ENCODE results near the gene DMGDH.

Gene DMGDH

DNA sequence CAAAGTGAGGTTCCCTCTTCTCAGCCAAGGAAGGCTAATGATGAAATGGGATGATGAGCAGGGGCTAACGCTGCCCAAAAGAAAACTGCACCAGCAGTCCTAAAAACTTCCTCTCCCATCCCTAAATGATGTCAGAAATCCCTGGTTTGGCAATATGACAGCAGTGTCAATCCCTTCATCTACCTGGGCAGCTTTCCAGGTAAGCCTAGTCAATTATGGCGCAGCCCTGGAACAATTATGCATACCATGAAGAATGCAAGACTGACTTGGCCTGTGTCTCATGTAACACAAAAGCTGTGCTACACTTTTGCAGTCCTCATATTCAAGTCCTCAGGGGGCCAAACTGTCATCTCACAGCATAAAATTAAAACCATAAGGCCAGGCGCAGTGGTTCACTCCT is 7.0 kb downstream of the DMGDH start:
- no peak for DNase-seq

DNA sequence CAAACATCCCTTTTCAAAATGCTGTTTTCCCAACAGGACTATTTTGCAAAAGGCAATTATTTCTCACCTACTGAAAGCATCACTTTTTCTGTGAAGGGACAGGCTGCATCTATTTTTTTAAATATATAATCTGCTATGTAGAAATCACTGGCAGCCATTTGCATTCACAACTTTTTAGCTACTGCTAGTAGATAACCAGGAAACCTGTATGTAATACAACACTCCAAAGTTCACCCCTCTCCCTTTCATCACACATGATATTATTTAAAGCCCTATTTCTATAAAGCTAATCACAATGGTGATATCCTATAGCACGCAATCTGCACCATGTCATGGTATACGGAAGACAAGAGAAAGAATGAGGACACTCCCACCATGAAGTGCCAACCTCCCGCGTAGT is 9.8 kb downstream of the DMGDH start:
- no peak for DNase-seq

DNA sequence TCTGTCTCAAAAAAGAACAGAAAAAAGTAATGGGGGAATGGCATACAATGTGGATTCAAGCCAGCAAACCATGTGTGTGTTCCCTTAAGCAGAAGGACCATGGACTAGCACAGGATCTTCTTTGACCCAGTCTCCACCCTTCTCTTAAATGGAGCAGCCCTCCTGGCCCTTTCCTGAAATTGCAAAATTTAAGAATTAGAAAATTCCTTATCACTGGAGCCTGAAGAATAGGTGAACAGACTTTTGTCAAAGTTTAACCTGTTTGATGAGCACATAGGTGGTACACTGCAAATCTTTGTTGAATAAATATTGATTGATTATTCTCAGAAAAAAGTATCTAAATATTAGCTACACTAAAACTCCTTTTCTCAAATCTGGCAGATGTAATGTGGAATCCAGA is 12.6 kb downstream of the DMGDH start:
- DNase-seq, result no peak

DNA sequence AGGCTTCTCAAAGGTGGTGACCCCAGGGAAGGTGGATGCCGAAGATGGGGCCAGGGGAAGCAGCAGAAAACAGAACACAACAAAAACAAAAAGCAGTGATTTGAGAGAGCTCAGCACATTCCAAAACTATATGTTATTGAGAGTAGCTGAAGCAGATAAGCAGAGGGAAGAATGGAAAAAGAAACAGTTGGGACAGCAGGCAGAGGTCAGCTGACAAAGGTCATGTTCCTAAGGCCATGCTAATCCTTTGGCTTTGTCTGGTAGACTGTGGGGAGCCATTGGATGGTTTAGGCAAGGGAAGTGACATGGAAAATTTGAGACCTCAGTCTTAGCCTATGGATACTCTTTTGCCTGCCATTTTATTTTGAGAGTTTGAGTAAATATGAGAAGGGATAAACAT is 14.5 kb downstream of the DMGDH start:
- no peak for DNase-seq

DNA sequence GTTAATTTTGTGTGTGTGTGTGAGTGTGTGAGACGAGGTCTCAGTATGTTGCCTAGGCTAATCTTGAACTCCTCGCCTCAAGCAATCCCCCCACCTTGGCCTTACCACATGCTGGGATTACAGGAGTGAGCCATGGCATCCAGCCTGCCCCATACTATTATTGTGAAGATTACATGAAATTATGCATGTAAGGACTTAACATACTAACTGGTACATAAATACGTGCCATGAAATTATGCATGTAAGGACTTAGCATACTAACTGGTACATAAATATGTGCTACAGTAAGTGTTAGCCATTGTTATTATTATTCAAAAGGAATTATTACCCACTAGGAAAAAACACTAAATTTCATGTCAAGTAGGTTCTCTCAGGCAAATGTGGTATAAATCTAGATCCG is 16.2 kb downstream of the DMGDH start:
- DNase-seq, result no peak

DNA sequence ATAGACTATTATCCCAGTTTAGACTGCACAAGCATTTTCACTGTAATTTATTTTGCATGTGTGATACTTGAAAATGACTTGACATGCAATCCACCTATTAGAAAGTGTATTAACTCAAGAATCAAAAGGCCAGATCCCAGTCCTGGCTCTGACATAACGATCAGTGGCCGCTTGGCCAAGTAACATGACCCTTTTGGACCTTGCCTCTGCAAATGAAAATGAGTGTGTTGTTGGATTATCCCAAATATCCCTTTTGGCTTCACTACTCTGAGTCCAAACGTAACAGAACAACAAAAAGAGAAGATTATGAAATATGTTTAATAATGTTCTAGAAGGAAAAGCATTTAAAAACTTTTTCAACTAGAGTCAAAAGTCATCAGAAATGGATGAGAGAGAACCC is 19.0 kb downstream of the DMGDH start:
- no peak for DNase-seq

DNA sequence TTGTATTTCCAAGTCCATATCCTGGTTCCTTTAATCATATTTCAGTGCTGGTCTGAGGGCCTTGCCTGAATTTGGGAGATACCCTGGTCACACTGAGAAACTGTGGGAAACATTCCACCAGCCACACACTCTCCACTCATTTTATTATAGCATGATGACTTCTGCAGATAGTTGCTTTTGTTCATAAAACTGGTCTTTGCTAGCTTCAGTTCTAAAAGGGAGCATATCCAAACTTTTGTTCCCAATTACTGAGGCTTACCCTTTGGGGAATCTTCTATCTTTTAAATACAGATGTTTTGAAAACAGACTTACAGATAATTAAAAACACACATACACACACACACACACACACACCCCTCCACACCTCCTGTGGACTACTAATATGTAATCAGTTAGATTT is 21.0 kb downstream of the DMGDH start:
- DNase-seq, result no peak

DNA sequence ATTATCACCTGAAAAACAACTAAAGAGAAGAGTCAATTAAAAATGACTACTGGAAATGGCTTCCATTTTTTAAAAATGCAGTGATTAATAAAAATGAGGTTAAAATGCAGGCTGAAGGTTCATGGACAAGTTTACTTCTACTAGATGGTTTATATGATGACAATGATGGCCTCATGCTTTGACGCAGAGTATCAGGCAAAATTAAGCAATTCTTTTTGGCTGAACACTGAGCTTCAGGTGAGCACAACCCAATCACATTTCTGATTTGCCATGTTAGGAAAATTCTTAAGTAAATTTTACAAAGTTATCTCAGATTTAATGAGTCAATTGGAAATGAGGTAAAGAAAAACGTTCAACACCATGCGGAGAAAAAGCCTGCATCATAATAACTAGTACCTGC is 22.3 kb downstream of the DMGDH start:
- DNase-seq, result no peak

DNA sequence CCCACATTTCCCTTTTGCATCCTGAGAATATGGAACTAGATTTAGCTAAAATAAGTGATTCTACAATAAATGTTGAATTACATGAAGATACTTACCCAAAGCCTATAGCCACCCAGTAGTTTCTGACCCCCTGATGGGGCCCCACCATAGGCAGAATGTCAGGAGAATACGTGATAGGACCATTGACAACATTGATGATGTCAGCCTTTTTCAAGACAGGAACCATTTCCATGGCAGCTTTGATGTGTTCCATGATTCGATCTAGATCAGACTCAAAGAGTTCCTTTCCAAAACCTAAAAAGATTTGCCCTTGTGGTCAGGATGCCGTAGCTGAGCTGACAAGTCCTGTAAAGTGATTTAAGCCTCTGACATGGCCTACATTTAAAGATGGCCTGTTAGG is 27.3 kb downstream of the DMGDH start:
- DNase-seq, result no peak

DNA sequence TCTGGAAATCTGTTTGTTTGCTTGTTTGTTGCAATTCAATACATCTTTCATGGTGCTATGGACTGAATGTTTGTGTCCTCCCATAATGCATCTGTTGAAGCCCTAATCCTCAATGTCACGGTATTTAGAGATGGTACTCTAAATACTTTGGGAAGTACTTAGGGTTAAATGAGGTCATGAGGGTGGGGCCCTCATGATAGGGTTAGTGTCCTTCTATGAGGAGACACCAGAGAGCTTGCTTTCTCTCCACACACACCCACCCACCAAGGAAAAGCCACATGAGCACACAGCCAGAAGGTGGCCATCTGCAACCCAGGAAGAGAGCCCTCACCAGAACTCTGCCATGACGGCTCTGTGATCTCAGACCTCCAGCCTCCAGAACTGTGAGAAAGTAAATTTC is 32.7 kb downstream of the DMGDH start:
- DNase-seq, result no peak

DNA sequence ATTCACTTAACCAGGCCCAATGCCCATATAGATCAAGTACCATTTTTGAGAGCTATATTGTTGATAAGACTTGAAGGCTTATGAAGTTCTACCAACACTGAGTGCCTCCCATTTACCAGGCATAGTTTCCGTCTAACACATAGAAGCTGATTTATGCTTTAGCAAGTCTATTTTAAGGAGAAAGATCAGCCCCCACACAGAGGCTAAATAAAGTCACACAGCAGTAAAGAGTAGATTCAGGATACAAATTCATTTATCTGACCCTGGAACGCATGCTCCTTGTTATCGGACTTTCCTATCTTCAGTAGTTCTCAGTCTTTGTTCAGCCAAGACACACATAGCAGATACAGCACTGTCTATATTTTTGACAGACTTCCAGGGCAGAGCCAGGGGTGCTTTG is 34.2 kb downstream of the DMGDH start:
- DNase-seq, result no peak

DNA sequence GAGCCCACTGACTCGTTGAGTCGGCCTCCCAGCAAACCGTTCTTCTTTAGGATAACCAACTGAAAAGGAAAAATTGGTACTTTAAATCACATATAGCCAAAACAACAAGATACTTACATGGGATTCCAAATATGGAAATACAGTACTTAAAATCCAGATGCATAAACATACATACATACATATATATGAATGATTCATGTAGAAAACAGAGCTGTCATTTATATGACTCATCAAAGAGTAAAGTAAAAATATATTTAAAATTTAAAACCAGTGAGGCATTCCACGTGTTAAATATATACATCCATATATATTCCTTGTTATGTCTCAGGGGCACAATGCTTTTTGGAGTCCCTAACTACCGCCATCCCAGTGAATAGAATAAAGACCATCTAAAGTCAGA is 36.7 kb downstream of the DMGDH start:
- no peak for DNase-seq

DNA sequence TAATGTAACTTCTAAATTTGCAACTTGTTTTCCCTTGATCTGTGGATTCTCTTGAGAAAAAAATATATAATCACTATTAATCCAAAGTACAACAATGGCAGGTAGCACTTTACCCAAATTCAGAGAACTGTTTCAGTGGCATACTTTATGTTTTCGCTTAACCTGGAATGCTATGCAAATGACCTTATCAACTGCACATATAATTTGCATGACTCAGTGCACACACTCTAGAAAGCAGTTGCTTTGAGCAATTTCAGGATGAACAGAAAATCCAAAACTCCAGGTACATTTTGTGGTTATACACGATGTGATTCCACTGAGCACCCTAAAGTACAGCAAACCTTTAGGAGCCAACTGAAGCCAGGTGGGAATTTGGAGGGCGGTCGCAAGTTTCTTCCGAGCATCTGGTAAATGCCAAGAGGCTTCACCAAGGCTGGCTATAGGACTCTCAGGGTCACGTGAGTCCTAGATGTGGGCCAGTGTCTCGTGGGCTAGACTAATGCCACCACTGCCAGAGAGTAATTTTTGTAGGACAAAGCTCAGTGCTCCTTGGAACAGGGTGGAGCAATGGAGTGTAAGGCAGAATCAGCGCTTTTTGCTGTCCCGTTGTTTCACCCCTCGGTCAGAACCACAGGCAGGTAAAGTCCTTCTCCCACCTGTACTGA is 37.3 kb downstream of the DMGDH start:
- DNase-seq, result no peak

DNA sequence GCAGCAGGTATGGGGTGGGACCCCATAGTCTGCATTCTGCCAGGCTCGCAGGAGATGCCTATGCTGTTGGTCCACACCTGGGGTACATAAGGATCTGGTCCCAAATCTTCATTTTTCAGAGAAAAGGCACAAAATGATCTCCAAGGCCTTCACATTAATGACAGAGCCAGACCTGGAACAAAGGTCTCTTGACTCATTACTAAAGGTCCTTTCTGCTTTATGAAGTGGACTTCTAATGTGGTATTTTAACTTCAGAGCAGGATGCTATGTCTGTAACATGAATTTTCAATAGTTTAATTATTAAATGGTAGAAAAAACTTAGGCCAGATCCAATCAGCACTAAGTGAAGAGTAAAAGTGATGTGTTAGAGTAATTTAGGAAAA is 38.0 kb downstream of the DMGDH start:
- DNase-seq, result no peak

DNA sequence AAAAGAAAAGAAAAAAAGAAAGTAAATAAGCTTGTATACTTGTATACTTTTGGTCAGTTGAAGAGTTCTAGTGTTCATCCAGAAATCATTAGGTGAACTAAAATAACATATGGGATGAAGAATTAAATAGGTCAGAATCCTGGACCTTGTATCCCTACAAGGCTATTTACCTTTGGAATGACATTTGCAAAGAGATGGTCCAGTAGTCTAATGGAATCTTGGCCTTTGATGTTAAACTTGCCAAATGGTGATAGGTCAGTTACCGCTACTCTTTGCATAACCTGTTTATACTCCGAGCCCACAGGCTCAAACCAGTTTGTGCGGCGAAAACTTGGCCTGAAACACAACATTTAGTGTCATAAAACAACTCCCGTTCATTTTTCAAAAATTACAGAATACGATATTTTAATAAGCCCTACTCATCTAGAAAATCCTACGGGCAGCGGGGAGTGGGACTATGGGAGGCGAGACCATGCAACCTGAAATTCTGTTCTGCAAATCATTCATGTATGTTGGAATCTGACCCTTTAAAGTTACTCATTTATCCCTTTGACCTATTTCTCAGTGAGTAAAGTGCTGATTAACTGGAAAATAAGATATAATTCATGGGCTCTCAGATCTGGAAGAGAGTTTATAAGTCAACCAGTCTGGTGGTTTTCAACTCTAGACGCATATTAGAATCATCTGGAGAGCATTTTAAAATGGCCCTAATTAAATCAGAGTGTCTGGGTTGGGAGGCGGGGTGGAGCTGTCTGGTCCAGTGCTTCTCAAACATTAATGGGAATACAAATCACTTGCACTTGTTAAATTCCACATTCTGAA is 38.6 kb downstream of the DMGDH start:
- no peak for DNase-seq

DNA sequence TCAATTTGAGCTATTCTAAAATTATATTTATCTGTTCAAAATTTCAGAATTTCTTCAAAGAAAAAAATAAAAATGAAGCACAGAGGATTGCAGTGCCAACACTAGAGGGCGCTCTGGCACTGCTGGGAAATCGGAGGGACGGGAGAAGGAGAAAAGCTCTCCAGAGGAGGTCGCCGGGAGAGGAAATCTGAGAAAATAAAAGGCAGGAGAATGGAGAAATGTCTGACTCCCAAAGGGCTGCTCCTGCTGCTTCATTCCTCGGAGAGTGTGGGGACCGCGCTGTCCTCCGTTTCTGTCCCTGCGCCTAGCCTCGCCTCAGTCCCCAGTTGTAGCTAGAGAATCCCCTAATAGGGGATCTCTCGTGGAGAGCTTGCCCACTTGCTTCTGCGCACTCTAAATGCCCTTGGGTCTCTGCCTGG is 44.4 kb downstream of the DMGDH start:
- DNase-seq, result peak; percentile 26

DNA sequence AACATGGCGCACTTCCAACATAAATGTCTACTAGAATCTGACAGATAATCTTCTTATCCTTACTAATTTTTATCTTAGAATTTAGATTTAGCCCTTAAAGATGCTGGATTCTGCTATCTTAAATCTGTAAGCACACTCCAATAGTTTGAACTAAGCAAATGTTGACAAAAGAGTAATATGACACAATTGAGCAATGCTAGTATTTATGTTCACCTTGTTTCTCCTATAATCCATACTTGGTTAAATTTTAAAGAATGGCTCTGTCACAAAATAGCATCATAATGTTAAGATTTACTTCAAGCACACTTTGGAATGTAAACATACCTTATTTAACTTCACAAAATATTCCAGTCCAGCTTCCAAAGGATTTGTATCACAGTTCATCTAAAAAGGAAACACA is 45.5 kb downstream of the DMGDH start:
- no peak for DNase-seq

DNA sequence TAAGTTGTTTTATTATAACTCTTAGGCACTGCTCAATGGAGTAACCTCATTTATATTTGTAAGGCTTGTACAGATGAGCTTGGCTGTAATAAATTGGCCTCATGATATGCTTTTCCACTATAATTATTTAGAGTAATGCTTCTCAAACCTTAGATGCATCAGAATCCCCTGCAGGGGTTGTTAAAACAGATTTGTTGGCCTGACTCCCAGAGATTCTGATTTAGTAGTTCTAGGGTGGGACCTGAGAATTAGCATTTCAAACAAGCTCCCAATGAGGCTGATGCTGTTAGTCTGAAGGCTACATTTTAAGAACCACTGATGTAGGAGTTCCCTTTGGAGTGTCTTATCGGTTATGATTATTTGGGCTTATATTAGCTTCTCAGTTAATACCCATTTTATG is 46.1 kb downstream of the DMGDH start:
- DNase-seq, result no peak

DNA sequence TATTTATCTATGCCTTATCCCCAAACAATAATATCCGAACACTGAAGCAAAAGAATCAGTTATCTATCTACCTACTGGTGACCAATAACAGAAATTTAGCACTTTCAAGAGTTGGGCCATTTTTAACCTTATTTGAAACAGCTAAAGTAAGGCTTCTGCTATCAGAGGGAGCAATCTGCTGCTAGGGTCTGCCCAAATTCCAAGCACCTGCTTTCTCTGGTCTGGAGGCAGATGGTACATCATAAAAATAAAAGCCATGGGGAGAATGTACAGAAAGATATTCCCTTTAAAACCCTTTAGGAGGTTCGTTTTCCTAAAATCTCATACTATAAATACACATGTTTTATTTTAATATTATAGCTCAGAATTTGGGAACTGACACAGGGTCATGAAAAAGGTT is 46.7 kb downstream of the DMGDH start:
- DNase-seq, result no peak

DNA sequence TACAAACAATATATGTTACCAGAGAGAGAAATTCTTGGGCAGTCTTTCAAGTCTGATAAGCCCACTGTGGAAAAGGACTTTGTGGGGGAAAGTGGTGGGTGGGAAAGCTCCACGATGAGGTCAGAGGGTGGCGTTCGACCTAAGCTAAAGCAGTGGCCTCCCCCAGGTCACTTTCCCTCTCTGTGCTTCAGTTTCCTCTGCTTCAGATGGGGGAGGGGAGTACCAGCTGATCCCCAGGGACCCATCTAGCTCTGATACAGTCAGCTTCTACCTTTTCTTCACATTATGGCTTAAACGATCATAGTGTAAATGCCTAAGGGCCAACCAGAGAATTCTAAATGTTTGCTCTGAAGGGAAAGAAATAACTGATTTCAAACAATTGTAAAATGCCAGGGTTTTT is 47.7 kb downstream of the DMGDH start:
- no peak for DNase-seq

DNA sequence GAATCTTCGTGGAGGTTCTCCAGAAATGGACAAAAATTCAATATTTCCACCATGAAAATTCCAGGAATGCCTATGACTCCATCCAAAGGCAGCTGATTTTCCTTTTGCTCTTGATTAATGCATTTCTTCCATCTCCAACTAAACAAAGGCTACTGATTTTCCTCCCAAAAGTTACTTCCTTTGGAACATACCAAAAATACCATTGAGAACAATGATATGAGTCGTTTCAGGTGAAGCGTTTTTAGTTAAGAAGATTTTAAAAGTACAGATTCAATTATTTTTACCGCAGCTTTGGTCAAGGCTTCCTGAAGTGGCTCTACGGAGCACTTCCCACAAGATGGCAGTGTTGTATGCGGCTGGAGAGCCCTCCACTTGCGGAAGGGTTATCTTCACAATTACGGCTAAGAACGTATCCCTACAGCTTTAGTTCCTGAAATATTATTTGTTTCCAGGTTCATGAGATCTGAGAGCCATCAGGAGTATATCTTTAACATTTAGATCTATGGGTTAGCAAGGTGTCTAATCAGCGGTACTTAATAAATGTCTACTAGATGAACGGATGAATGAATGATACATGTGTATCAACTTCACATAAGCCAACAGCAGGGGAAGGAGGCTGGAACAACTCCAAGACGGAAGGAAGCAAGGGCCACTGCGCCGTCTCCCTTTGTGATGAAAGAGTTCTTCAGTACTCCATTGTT is 48.5 kb downstream of the DMGDH start:
- DNase-seq, result peak; percentile 7

DNA sequence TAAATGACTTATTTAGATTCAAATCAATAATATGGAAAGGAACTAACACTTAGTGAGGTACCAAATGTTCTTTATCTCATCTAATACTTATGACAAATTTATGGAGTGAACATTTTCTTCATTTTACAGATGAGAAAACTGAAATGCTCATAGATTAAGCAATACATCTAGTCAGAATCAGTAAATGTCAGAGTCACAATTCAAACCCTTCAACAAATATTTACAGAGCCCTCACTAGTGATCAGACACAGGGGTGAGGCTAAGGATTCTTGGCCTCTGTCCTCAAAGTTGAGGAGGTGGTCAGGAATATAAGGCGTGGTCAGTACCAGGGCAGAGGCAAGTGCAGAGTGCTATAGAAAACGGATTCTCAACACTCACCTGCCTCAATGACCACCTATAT is 54.8 kb downstream of the DMGDH start:
- DNase-seq, result no peak

DNA sequence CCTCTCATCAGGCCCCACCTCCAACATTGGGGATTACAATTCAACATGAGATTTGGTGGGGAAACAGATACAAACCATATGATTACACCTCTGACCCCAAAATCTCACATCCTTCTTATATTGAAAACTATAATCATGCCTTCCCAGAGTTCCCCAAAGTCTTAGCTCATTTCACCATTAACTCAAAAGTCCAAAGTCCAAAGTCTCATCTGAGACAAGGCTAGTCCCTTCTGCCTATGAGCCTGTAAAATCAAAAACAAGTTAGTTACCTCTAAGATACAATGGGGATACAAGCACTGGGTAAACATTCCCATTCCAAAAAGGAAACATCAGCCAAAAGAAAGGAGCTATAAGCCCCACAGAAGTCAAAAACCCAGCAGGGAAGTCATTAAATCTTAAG is 57.6 kb downstream of the DMGDH start:
- DNase-seq, result no peak

DNA sequence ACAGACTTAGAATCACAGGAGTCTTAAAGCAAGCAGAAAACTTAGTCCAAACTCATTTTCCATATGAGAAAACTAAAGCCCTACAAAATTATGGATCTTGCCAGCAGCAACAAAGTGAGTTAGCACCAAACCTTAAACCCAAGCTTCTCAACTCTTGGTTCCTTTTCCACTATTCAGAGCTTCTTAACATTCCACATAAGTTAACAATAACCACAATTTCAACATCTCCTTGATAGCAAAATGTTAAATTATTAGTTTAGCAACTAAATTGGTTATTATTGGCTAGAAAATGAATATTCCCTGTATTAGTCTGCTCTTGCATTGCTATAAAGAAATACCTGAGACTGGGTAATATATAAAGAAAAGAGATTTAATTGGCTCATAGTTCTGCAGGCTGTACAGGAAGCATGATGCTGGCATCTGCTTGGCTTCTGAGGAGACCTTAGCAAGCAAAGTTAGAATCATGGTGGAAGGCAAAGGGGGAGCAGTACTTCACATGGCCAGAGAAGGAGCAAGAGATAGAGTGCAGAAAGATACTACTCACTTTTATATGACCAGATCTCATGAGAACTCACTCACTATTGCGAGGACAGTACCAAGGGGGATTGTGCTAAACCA is 58.1 kb downstream of the DMGDH start:
- no peak for DNase-seq
